Measurements from ENCODE around the gene SPACA4. TPM values are rescaled to one million over a fixed set of nuclear protein-coding genes. Genes with fewer than 3 reads are reported as not detected.

The SPACA4 gene
- total RNA-seq (2014; rRNA removed; shearing (Covaris generic); ENCODE audit: low replicate concordance) = not detected in 2 replicates

- peaks cover 3% of the 10 kb centered on the region; the same call in 1 of the 2 replicates for H3K4me1 ChIP-seq (ENCODE audit: low read length)
- no peak within 1 kb of the TSS for H3K9ac ChIP-seq (ENCODE audit: low read length)
- no peaks in the 10 kb centered on the region for H3K79me2 ChIP-seq (ENCODE audit: low read length)
- no peaks in the 10 kb centered on the region for H3K9me3 ChIP-seq (ENCODE audit: low read length)
- no peaks in the 10 kb centered on the region for H4K20me1 ChIP-seq (ENCODE audit: insufficient read depth, low read depth, low read length)
- no peak within 1 kb of the TSS for H3K4me3 ChIP-seq (ENCODE audit: low read length)
- H3K9me2 ChIP-seq (replicated peaks; ENCODE audit: insufficient read depth, low read length) = no peaks in the 10 kb centered on the region
- no peaks in the 10 kb centered on the region for H3K27me3 ChIP-seq (ENCODE audit: low read length)
- no peak for DNase-seq
- no peak within 1 kb of the TSS for H3K27ac ChIP-seq (ENCODE audit: low read length)
- no peaks in the 10 kb centered on the region; the same call in 1 of the 2 replicates for H3K36me3 ChIP-seq (ENCODE audit: insufficient read depth, low read length)
- no peak within 1 kb of the TSS for H2AFZ ChIP-seq (ENCODE audit: low read length)
- H3K4me2 ChIP-seq (ENCODE audit: low read depth, low read length, poor library complexity, severe bottlenecking) = no peak within 1 kb of the TSS
Measured at GRCh38 chr19:48606463-48607358, at the start of gene SPACA4. SPACA4 (plus strand) TSS chr19:48606742; CDS start chr19:48606979, 237 bp downstream.

- Histone ChIP-seq H3K4me2 (ENCODE audit: low read depth, low read length, poor library complexity, severe bottlenecking) (no peak overlapping the region), H4K20me1 (ENCODE audit: insufficient read depth, low read depth, low read length) (no peaks in the 10 kb centered on the region), H2AFZ (ENCODE audit: low read length) (no peak overlapping the region), H3K27ac (ENCODE audit: low read length) (no peak overlapping the region), H3K9me2 (replicated peaks; ENCODE audit: insufficient read depth, low read length) (no peaks in the 10 kb centered on the region), H3K9me3 (ENCODE audit: low read length) (no peaks in the 10 kb centered on the region), H3K27me3 (ENCODE audit: low read length) (no peaks in the 10 kb centered on the region), H3K36me3 (ENCODE audit: insufficient read depth, low read length) (no peaks in the 10 kb centered on the region), H3K4me1 (ENCODE audit: low read length) (no peaks in the 10 kb centered on the region), H3K9ac (ENCODE audit: low read length) (no peak overlapping the region), H3K79me2 (ENCODE audit: low read length) (no peaks in the 10 kb centered on the region), H3K4me3 (ENCODE audit: low read length) (no peak overlapping the region)
- no peak for DNase-seq
Measured at GRCh38 chr19:48556825-48557224, 49.7 kb upstream of the SPACA4 start.

- Histone ChIP-seq H3K9ac (ENCODE audit: low read length) (no peak overlapping the region), H2AFZ (ENCODE audit: low read length) (no peak overlapping the region)
Measured at GRCh38 chr19:48558018-48558684, 48.4 kb upstream of the SPACA4 start.

GRCh38 chr19:48560095-48560530 lies 46.4 kb upstream of the SPACA4 start:
- H3K4me2 ChIP-seq (ENCODE audit: low read depth, low read length, poor library complexity, severe bottlenecking) = no peak overlapping the region
- no peaks in the 10 kb centered on the region for H3K79me2 ChIP-seq (ENCODE audit: low read length)
- H3K4me3 ChIP-seq (ENCODE audit: low read length) = no peak overlapping the region
- H3K4me1 ChIP-seq (ENCODE audit: low read length) = no peaks in the 10 kb centered on the region
- H3K27me3 ChIP-seq (ENCODE audit: low read length) = no peaks in the 10 kb centered on the region
- H2AFZ ChIP-seq (ENCODE audit: low read length) = no peak overlapping the region
- H3K9me2 ChIP-seq (replicated peaks; ENCODE audit: insufficient read depth, low read length) = no peaks in the 10 kb centered on the region
- H3K36me3 ChIP-seq (ENCODE audit: insufficient read depth, low read length) = no peaks in the 10 kb centered on the region
- H3K9ac ChIP-seq (ENCODE audit: low read length) = no peak overlapping the region
- peak; percentile 52 for DNase-seq
- H3K9me3 ChIP-seq (ENCODE audit: low read length) = no peaks in the 10 kb centered on the region
- no peaks in the 10 kb centered on the region for H4K20me1 ChIP-seq (ENCODE audit: insufficient read depth, low read depth, low read length)
- no peak overlapping the region for H3K27ac ChIP-seq (ENCODE audit: low read length)

More at GRCh38 chr19:48558018-48558684, 48.4 kb upstream of the SPACA4 start:
- no peaks in the 10 kb centered on the region for H3K9me2 ChIP-seq (replicated peaks; ENCODE audit: insufficient read depth, low read length)
- no peaks in the 10 kb centered on the region for H3K4me1 ChIP-seq (ENCODE audit: low read length)
- no peaks in the 10 kb centered on the region for H3K27me3 ChIP-seq (ENCODE audit: low read length)
- no peaks in the 10 kb centered on the region for H3K9me3 ChIP-seq (ENCODE audit: low read length)
- H3K27ac ChIP-seq (ENCODE audit: low read length) = no peak overlapping the region
- H3K79me2 ChIP-seq (ENCODE audit: low read length) = no peaks in the 10 kb centered on the region
- DNase-seq = no peak
- no peak overlapping the region for H3K4me3 ChIP-seq (ENCODE audit: low read length)
- H4K20me1 ChIP-seq (ENCODE audit: insufficient read depth, low read depth, low read length) = no peaks in the 10 kb centered on the region
- no peak overlapping the region for H3K4me2 ChIP-seq (ENCODE audit: low read depth, low read length, poor library complexity, severe bottlenecking)
- H3K36me3 ChIP-seq (ENCODE audit: insufficient read depth, low read length) = no peaks in the 10 kb centered on the region

GRCh38 chr19:48561412-48561811 lies 45.1 kb upstream of the SPACA4 start:
- Histone ChIP-seq H3K4me2 (ENCODE audit: low read depth, low read length, poor library complexity, severe bottlenecking) (no peak overlapping the region), H3K27ac (ENCODE audit: low read length) (no peak overlapping the region), H3K79me2 (ENCODE audit: low read length) (no peaks in the 10 kb centered on the region), H3K36me3 (ENCODE audit: insufficient read depth, low read length) (no peaks in the 10 kb centered on the region), H3K27me3 (ENCODE audit: low read length) (no peaks in the 10 kb centered on the region), H3K9me2 (replicated peaks; ENCODE audit: insufficient read depth, low read length) (no peaks in the 10 kb centered on the region), H3K9me3 (ENCODE audit: low read length) (no peaks in the 10 kb centered on the region), H4K20me1 (ENCODE audit: insufficient read depth, low read depth, low read length) (no peaks in the 10 kb centered on the region), H3K4me1 (ENCODE audit: low read length) (no peaks in the 10 kb centered on the region), H2AFZ (ENCODE audit: low read length) (no peak overlapping the region), H3K4me3 (ENCODE audit: low read length) (no peak overlapping the region), H3K9ac (ENCODE audit: low read length) (no peak overlapping the region)
- no peak for DNase-seq

GRCh38 chr19:48565090-48565489 lies 41.5 kb upstream of the SPACA4 start:
- Histone ChIP-seq H3K27me3 (ENCODE audit: low read length) (no peaks in the 10 kb centered on the region), H3K9ac (ENCODE audit: low read length) (no peak overlapping the region), H3K4me3 (ENCODE audit: low read length) (no peak overlapping the region), H2AFZ (ENCODE audit: low read length) (no peak overlapping the region), H3K4me2 (ENCODE audit: low read depth, low read length, poor library complexity, severe bottlenecking) (no peak overlapping the region), H3K9me2 (replicated peaks; ENCODE audit: insufficient read depth, low read length) (no peaks in the 10 kb centered on the region), H3K79me2 (ENCODE audit: low read length) (no peaks in the 10 kb centered on the region), H3K36me3 (ENCODE audit: insufficient read depth, low read length) (no peaks in the 10 kb centered on the region), H3K27ac (ENCODE audit: low read length) (no peak overlapping the region), H3K9me3 (ENCODE audit: low read length) (no peaks in the 10 kb centered on the region), H4K20me1 (ENCODE audit: insufficient read depth, low read depth, low read length) (no peaks in the 10 kb centered on the region), H3K4me1 (ENCODE audit: low read length) (no peaks in the 10 kb centered on the region)
- no peak for DNase-seq

- Histone ChIP-seq H3K4me1 (ENCODE audit: low read length) (no peaks in the 10 kb centered on the region), H3K9ac (ENCODE audit: low read length) (no peak overlapping the region), H2AFZ (ENCODE audit: low read length) (no peak overlapping the region), H3K4me2 (ENCODE audit: low read depth, low read length, poor library complexity, severe bottlenecking) (no peak overlapping the region), H3K9me3 (ENCODE audit: low read length) (no peaks in the 10 kb centered on the region), H3K27me3 (ENCODE audit: low read length) (no peaks in the 10 kb centered on the region), H3K9me2 (replicated peaks; ENCODE audit: insufficient read depth, low read length) (no peaks in the 10 kb centered on the region), H3K4me3 (ENCODE audit: low read length) (no peak overlapping the region), H3K27ac (ENCODE audit: low read length) (no peak overlapping the region), H3K79me2 (ENCODE audit: low read length) (no peaks in the 10 kb centered on the region), H3K36me3 (ENCODE audit: insufficient read depth, low read length) (no peaks in the 10 kb centered on the region), H4K20me1 (ENCODE audit: insufficient read depth, low read depth, low read length) (no peaks in the 10 kb centered on the region)
- no peak for DNase-seq
Measured at GRCh38 chr19:48568345-48568886, 38.1 kb upstream of the SPACA4 start.

- Histone ChIP-seq H2AFZ (ENCODE audit: low read length) (no peak overlapping the region), H3K27me3 (ENCODE audit: low read length) (no peaks in the 10 kb centered on the region), H3K27ac (ENCODE audit: low read length) (no peak overlapping the region), H3K4me2 (ENCODE audit: low read depth, low read length, poor library complexity, severe bottlenecking) (no peak overlapping the region), H3K4me1 (ENCODE audit: low read length) (0 out of 2 replicates have a peak, but pooled peaks cover 3% of the 10 kb centered on the region), H3K9me3 (ENCODE audit: low read length) (no peaks in the 10 kb centered on the region), H3K9ac (ENCODE audit: low read length) (no peak overlapping the region), H3K4me3 (ENCODE audit: low read length) (no peak overlapping the region), H3K36me3 (ENCODE audit: insufficient read depth, low read length) (no peaks in the 10 kb centered on the region), H4K20me1 (ENCODE audit: insufficient read depth, low read depth, low read length) (no peaks in the 10 kb centered on the region), H3K79me2 (ENCODE audit: low read length) (no peaks in the 10 kb centered on the region), H3K9me2 (replicated peaks; ENCODE audit: insufficient read depth, low read length) (no peaks in the 10 kb centered on the region)
- DNase-seq = no peak
Measured at GRCh38 chr19:48569814-48570213, 36.7 kb upstream of the SPACA4 start.

All from Karpas-422 (cell line).